ENCODE measurements around the gene HOXA5.

The HOXA5 gene

DNA sequence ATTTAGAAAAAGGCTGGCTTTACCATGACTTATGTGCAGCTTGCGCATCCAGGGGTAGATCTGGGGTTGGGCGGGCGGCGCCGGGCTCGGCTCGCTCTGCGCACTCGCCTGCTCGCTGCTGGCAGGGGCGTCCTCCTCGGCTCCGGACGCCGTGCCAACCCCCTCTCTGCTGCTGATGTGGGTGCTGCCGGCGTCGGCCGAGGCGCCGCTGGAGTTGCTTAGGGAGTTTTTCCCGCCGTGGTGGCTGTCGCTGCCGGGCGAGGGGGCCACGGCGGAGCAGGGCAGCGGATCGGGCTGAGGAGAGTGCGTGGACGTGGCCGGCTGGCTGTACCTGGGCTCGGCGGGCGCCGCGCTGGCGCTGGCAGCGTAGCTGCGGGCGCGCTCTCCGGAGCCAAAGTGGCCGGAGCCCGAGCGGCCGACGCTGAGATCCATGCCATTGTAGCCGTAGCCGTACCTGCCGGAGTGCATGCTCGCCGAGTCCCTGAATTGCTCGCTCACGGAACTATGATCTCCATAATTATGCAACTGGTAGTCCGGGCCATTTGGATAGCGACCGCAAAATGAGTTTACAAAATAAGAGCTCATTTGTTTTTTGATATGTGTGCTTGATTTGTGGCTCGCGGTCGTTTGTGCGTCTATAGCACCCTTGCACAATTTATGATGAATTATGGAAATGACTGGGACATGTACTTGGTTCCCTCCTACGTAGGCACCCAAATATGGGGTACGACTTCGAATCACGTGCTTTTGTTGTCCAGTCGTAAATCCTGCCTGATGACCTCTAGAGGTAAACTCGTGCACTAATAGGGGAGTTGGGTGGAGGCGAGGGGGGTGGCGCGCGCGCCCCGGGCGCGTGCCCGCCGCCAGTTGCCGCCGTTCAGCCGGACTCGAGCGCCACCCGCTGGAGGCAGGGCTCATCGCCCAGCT lies at the start of gene HOXA5:
HOXA5 (minus strand) TSS at position 659 of the 927 bp plus-strand sequence; CDS start at position 585, 74 bp downstream.
- DNase-seq (ENCODE audit: low spot score), result no peak

DNA sequence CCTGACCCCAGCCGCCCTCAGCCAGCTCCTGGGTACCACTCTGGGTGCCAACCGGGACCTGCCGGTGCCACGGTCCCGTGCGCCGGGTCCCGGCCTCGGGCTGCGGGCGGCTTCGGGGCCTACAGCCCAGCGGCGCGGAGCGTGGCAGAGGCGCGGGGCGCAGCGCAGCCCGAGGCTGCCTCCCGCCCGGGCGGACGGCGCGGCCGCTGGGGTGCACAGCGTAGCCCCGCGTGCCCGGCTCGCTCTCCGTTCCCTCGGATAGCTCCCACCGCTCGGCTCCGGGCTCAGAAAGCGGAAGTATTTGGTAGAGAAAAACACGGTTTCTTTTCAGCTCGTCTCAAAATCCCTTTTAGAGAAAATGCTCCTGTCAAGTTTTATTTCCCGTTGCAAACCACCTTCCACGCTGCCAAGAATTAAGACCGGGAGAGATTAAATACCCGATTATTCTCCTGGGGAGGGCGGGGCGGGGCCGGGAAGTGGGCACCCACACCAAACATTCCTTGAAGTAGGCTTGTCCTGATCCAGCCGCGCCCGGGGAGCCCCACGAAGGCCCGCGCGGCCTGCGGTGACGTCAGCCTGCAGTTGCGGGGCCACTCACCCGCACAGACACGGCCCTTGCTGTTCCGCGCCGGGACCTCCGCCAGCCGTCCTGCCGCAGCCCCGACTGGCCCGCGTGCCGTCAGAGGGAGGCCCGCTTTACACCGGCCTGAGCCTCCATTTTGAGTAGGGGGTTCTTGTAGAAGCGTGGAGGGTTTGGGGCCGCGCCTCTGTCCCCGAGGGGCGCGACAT lies 49.3 kb upstream of the HOXA5 start:
- no peak for DNase-seq (ENCODE audit: low spot score)

DNA sequence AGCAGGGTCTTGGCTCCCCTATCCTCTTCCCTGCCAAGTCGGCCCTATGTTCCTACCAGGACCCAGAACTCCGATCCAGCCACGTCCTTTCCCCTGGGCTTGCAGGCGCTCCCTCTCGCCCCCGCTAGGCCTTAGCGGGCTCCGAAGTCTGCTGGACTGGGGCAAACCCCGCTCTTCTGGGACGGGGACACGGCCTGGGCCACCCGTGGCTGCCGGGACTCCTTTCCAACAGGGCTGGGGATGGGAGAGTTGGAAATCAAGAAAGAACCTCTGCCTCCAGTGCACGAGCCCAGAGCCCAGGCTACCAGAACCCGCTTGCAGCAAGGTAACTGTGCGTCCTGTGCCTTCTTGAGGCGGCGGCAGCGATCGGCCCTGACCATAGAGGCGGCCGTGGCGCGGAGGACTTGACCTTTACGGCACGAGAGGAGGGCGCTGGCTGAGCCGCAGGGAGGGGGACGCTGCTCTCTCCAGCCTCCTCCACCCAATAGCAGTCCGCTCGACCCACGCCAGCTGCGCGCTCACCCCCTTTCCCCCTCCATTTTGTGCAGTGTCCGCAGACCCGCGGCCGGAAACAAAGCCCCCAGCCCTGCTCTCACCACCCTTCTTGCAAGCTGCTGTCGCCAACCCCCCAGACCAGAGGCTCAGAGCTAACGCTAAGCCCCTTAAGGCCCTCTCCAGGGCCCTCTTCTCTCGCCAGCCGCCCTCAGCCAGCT lies 48.5 kb upstream of the HOXA5 start:
- no peak for DNase-seq (ENCODE audit: low spot score)

DNA sequence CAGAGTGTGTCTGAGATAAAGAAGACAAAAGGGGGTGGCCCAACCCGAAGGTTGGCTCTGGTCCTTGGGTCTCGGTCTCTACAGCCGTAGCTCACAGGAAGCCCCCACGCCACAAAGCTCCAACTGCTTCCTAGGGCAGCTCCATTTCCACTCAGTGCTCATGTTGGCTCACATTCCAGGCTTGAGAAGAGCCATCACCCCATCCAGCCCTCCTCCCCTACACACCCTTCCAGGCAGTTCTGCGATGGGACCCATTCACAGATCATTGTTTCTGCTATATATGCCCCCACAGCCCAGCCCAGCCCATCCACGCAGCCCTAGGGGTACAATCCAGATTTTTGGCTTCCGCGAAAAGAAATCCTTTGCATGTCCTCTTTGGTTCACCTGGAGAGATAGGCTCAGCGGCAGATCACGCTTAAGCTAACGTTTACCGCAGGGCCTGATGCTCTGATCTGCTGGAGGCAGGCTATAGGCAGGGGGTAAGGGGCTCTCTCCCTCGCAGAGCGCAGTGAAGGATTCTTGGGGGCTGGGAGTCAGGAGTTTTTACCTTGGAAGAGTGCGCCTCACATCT lies 47.8 kb upstream of the HOXA5 start:
- no peak for DNase-seq (ENCODE audit: low spot score)

DNA sequence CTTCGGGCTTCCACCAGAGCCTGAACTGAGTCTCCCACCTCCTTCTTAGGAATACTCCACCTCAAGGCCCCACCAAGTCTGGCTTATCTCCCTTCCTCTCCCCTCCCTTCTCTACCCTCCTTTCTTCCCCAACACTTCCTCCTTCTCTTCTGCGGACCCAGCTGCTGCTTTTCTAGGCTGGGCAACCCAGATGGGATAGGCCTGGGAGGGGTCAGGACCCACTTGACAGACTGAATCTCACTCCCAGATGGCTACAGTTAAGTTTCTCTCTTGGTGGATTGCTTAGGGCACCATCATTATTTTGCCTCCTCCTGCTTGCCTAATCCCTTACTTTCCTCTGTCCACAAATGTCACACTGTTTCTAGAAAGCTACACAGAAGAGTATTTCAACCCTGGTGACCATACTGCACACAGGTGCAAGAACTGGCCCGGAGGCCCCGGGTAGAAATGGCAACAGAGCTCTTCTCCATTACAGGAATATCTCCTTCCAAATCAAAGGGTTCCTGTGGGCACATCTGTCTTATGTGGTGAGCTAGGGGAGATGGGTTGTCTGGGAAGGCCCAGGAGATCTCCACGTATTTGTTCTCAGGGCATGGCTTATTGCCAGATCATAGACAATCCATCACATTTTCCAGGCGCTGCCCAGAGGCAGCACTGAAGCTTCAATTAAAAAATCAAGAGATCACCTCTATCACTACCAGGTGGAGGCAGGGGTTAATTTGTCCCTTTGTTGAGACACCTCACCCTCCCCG lies 46.7 kb upstream of the HOXA5 start:
- DNase-seq (ENCODE audit: low spot score), result no peak

DNA sequence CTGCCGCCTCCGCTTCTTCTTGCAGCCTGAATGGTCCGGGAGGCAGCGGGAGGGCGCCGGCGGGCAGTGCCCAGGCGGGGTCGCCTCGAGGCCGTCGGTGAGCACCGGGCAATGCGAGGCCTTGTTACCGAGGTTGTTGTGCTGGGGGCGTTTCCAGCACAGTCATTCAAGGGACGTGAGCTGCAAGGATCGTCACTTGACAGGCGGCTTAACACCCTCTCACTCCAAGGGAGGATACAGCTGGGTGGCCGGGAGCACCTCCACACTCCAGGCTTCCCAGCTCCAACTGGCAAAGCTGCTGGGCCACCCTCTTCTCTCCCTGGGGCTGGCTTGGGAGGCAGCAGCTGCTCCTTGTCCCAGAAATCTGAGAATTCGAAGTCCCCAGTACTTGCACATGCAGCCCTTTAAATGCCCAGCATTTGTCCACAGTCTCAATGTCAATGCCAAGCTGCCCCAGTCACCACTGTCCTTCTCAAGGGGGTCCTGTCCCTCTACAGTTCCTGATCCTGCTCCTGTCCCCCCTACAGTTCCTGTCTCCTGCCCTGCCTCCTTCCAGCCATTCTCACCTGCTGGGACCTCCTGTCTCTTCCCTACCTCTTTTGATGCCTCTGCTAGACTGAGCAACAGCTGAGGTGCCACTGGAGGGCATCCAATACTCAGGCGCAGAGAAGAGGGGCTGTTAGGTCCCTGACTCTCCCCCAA lies 46.0 kb upstream of the HOXA5 start:
- no peak for DNase-seq (ENCODE audit: low spot score)

DNA sequence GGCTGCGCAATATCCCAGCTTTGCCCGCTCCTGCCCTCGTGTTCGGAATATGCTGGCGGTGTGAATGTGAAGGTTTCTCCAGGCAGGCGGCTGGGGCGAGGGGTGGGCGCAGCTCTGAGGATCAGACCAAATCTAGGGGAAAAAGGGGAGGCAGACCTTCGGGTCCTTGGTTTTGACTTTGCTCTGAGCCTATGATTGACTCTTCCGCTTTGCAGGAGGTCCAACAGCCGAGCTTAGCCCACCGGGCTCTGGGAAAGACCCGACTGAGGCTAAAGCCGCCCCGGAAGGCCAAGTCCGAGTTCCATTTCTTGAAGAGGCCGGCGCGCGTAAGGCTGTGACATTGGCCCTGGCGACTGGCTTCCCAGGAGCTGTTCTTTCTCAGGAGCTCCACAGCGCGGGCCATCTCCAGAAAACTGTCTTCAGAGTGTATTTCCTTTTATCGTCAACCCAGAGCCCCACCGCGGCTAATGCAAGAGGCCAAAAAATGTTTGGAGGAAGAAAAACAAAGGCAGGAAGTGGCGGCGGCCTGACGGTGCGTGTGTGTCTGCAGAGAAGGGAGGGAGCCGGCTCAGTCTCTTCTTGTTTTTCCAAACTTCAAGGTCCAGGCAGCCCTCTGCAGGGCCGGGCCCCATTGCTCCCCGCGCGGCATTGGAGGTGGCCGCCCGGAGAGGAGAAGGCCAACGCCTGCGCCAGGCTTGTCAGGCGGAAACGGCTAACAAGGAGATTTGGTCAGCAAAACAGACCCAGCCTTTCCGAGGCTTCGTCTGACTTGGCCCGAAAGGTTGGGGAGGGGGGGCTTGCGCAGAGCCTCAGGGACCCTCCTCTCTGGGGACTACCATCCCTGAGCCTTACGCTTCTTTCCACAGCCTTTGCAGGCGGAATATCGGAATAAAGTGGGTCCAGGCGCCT lies 45.2 kb upstream of the HOXA5 start:
- no peak for DNase-seq (ENCODE audit: low spot score)

DNA sequence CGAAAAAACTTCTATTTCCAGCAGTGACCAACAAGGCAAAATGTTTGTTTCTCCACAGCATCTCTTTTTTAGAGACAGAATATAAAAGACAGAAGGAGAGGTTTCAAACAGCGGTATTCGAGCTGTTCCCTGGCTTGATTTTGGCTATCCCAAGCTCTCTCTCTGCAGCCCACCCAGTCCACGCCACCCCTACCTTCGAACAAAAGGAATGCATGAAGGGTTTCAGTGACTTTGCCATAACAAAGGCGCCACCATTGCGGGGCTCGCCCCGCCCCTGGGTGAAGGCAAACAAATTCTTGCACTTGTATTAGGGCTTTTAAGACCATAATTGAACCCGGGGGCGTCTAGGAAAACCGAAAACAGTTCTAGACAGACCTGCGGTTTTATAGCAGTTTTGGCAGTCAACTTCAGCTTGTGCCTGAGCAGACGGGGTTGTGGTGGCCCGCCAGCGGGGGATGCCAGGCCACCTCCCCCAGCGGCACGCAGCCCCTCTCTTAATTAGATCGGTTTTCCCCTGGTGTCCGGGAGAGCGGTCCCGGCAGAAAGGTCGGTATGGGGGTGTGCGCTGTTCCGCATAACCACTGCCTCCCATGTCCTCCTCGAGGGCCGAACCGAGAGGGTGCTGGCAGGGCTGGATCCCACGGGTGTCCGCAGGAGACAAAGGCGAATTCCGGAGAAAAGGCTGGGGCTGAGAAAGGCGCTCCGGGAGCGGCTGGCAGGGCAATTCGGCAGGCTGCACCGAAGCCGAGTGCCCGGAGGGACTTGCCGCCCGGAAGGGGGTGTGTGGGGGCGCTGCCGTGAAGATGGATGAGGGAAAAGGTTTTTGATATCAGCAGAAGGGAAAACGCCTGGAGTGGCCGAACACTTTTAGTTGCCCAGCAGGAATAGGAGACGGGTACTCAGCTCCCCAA lies 44.2 kb upstream of the HOXA5 start:
- DNase-seq (ENCODE audit: low spot score), result no peak

DNA sequence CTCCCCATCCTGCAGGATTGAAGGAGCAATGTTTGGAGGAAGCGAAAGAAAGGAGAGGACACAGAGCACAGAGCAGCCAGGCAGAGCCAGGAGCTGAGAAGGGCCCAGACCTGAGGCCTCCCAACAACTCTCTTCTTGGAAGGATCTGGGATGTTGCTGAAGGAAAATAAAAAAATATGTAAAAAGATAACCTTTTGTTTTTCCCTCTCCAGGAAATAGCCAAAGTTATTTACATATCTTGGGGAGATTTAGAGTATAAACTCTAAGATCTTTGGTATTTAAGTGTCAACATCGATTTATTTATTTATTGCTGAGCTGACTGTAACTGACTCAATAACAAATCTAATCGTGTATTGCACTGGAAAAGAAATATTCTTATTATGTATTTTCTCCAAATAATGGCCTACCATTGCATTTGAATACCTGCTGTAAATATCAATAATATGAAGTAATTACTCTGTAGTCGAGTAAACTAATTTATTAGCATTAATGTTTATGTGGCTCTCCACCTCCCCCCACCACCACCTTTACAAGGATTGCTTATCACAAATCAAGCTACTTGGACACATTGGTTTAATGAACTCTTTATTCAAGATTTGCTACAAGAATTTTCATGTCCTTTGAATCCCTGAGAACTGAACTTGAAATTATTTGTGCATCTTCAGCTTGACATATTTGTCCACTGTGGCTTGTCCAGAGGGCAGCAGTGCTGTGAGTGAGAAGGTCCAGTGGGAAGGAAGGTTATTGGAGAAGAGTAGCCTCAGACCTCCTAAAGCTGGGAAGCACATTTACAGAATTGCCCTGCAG lies 43.4 kb upstream of the HOXA5 start:
- no peak for DNase-seq (ENCODE audit: low spot score)

DNA sequence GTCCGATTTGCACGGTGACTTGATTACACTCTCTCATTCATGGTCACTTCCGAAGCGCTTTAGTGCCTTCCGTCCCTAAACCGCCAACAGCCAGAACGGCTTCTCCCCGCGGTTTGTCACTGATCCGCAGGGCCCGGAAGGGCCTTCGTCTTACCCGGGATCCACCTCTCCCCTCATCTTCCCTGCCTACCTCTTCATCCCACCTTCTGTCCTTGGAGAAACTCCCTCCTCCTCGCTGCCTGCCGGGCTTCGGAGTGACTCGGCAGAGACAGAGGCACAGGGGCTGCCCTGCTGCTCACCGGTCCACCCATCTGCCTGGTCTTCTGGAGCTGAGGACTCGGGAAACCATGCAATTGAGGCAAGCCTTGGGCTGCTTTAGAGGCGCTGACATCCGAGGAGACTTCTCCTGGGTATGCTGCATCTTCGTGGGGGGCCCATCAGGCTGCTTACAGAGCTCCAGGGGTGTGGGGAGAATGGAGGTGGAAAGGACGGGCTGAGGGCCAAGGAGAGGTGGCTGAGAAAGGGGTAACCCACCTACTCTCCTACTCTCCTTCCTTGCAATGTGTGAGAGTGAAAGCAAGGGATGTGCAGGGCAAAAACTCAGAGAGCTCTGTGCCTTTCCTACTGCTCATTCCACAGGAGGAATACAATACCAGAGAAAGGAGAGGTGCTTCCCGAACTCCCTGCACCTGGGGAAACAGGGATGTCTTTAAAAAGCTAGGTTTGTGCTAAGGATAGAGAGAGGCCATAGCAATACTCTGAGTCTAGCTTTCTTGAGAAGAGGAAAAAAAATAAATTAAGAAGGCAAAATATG lies 42.6 kb upstream of the HOXA5 start:
- DNase-seq (ENCODE audit: low spot score), result no peak

DNA sequence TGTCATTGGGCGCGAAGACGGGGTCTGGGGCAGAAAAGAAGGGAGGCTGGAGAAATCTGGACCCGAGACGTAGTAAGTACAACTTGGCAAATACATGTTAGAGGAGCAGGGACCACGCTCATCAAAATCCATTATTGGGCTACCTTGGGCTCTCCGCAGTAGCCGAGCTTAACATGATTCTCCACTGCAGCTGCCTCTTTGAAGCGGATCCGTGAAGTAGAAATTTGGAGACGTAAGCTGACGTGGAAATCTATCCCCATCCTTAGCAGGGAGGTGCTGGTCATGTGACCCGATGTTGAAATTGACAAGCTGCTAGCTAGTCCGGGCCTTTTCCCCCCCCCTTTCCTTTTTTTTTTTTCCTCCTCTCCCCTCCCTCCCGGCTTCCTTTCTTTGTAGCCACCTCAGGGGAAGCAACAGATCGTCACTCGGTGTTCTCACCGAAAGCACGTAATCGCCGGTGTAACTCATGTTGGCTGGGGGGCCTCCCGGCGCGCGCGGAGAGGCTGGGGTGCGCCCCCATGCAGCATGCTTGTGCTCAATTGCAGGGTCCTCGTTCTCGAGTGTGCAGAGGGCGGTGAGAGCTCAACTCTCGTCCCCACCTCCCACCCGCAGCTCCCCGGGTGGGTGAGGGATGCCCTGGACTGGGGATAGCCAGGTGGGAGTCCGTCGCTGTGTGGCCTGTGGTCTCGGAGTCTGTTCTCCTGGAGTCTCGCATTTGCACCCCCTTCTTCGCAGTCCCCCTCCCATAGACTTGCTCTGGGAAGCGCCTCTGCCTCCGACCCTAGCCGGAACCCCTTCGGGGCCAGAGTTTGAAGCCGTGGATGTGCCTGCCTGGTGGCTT lies 41.8 kb upstream of the HOXA5 start, which contains the start of gene HOXA11:
HOXA11 (minus strand) TSS at position 220 of the 841 bp plus-strand sequence; CDS start at position 132, 88 bp downstream.
- peak; percentile 93 for DNase-seq (ENCODE audit: low spot score)

DNA sequence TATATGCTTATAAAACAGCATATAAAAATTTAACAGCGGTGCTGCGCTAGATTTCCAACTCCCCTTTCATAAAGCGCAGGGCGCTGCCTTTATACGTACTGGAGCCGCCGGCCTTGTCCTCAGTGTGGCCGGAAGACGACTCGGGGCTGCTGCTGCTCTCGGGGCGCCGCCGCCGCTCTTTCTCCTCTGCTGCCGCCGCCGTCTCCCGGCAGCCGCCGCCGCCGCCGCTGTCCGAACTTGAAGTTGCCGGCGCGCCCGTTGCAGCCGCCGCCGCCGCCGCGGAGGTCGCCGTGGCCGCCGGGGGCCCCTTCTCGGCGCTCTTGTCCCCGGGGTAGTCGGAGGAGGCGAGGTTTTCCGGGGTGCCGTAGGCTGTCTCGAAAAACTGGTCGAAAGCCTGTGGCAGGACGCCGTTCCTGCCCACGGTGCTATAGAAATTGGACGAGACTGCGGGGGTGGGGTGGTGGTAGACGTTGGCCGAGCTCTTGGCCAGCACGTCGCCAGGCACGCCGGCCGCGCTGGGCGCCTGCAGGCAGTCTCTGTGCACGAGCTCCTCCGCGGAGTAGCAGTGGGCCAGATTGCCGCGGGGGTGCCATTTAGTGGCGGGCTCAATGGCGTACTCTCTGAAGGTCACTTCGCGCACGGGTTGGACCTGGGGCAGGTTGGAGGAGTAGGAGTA lies 41.0 kb upstream of the HOXA5 start:
- no peak for DNase-seq (ENCODE audit: low spot score)

DNA sequence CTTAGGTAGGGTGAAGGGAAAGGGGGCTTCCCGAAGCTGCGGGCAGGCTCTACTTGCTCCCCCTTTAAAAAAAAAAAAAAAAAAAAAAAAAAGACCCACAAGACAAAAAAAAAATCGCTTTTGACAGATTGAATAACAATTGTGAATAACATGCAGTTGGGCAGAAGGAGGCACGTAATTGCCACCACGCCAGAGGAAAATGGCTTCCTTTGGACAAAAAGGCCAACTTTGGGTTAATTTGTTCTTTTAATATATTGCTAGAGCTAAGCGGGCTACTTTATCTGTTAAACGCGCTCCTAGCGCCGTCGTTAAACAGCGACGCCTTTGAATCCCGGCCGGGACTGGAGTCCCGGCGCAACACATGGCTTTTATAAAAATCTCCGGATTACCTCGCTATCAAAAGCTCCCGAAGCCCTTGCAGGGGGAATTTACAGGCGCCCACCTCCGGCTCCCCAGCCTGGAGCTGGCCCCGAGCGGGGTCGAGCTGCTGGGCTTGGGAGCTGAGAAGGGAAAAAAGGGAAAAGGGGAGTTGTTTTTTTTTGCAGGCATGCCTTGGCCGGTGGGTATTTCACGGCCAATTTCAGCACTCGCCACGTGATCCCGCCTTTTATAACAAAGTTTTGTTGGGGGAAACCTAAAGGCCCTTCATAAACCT lies 40.3 kb upstream of the HOXA5 start:
- no peak for DNase-seq (ENCODE audit: low spot score)

DNA sequence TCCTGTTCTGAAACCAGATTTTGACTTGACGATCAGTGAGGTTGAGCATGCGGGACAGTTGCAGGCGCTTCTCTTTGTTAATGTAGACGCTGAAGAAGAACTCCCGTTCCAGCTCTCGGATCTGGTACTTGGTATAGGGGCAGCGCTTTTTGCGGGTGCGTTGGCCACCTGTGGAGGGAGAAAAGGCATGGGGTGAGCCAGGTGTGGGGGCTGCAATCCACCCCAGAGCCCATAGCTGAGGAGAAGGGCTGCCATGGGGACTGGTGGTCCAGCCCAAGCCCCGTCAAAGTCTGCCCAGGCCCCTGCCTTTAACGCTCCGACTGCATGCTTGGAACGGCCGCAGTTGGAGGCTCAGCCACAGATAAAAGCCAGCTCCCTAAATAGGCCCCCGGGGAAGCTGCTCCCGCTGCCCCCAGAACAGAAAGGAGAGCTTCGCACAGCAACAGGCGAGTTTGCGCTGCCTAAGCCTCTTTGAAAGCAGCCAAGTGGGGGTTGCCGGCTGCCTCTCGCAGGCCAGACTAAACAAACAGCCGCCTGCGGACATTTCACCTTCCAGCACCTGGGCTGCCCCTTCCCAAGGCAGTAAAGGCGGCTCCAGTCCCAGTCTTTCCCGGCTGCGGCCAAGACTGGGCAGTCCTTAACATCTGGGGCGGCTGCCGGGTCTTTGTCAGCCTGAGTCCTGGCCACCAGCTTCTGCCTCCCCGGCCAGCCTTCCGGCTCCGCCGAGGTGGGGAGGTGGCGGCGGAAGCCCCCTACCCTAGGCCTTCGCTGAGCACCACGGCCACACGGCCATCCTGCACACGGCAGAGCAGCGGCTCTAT lies 39.6 kb upstream of the HOXA5 start:
- DNase-seq (ENCODE audit: low spot score), result no peak
